Measurements from ENCODE around the gene KRTAP10-2. TPM values are rescaled to one million over a fixed set of nuclear protein-coding genes. Genes with fewer than 3 reads are reported as not detected.
"Not testable (repeated sequence)": the region's sequence is repeated elsewhere in the genome, so short reads cannot be mapped to it uniquely, and the experiment has no call there.

KRTAP10-2 gene
- total RNA-seq, 1 donor from 2014 or later: not detected

DNA sequence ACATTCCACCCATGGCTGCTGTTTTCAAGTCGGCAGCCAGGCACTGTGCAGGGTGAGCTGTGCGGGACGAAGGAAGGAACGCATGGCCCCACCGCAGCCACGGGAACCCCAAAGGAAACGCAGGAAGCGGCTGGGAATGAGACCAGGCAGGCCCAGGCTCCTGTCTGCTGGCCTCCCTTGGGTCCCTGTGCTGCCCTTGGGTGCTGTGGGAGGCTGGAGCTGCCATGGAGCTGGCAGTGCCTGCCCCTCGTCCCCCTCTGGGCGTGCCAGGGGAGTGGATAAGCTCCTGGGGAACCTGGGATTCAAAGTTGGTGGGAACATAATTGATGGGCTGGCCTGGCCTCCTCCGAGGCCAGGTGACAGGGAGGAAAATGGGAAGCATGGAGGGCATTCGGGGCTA, 17.0 kb upstream of the KRTAP10-2 start:
- DNase-seq (ENCODE audit: low read depth in 2 of 2): no peak

DNA sequence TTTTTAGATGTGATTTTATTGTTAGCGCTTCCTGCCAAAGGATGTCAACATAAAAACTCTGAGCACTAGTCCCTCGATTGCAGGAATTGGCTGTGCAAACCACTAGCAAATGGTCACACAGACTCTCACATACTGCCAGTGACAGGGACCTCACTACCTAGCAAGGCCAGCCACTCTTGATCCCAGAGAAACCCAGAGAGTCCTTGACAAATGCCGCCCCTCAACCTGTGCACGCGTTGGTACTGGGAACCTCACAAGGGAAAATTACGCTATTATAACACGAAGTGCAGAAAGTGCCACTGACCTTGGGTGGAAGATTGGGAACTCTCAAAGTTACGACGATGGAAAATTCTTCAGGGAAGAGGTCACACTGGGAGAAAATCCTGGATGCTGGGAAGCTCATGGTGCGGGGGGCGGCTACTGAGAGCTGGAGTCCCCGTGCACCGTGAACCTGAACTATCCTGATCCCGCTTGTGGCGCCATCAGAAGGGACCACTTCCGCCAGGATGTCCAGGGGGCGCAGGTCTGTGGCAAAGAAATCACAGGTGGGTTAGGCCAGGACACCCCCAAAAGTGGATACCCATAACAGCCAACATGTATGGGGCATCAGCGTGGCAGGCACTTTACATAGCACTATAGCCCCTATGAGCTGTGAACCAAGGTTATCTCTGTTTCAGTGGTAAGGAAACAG, 16.3 kb upstream of the KRTAP10-2 start:
- no peak for DNase-seq (ENCODE audit: low read depth in 2 of 2)

DNA sequence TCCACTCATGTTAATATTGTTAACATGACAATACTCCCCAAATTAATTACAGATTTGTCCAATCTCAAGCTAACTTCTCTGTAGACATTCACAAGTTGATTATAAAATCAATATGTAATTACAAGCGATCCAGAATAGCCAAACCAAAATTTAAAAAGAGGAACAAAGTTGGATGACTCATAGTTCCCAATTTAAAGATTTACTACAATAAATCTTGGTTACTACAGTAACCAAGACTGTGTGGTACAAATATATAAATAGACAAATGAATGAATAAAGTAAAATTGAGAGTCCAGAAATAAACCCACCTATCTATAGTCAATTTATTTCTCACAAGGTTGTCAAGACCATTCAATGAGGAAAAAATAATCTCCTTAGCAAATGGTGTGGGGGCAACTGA, 15.1 kb upstream of the KRTAP10-2 start:
- DNase-seq (ENCODE audit: low read depth in 2 of 2): no peak

DNA sequence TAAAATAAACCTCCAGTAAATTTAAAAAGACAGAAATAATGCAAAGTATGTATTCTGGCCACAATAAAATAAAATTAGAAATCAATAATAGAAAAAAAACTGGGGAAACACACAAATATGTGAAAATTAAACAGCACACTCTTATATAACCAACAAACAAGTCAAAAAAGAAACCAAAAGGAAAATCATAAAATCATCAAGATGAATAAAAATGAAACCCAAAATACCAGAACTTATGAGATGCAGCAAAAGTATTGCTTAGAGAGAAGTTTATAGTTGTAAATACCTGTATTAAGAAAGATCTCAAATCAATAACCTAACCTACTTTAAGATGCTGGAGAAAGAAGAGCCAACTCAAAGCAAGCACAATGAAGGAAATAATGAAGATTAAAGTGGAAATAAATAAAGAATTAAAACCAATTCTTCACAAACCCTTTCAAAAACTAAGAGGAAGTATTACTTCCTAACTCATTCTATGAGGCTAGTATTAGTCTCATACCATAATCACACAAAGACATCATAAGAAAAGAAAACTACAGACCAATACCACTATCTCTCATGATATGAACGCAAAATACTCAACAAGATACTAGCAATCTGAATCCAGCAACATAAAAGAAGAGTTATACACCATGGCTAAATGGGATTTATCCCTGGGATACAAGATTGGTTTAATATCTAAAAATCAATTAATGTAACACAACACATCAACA, 13.7 kb upstream of the KRTAP10-2 start:
- DNase-seq (ENCODE audit: low read depth in 2 of 2): no peak

DNA sequence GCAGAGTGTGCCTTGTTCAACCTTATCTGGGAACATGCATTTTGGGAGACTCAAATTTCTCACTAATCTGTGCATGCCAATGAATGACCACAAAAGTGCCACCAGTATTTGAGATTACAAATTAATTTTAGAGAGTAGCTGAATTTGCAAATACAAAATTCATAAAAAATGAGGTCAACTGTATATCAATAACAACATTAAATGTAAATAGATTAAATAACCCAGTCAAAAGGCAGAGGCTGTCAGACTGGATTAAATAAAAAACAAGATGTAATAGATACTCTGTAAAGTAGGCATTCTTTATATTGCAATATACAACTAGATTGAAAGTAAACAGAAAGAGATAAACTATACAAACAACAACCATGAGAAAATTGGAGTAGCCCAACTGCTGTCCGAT, 12.8 kb upstream of the KRTAP10-2 start:
- DNase-seq (ENCODE audit: low read depth in 2 of 2): no peak

DNA sequence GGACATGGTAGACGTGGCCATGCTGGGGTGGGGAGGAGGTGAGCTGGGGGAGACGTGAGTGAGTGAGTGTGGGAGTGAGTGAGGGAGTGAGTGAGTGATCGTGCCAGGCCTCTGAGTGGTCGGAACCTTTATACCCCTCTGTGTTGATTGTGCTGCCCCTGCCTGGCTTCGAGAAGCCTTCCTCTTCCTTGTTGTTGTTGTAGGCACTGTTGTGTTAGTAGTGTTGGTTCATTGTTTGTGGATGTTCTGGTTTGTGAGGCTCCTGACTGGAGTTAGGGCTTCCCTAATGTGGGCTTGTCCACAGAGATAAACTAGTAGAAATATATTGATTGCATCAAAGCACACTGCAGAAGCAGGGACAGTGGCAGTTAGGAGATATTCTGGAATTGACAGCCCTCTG, 7.4 kb upstream of the KRTAP10-2 start, which contains the start of gene KRTAP10-3:
KRTAP10-3 (minus strand) TSS at position 101 of the 400 bp plus-strand sequence; CDS start at position 21, 80 bp downstream.
- DNase-seq (ENCODE audit: low read depth in 2 of 2): no peak

DNA sequence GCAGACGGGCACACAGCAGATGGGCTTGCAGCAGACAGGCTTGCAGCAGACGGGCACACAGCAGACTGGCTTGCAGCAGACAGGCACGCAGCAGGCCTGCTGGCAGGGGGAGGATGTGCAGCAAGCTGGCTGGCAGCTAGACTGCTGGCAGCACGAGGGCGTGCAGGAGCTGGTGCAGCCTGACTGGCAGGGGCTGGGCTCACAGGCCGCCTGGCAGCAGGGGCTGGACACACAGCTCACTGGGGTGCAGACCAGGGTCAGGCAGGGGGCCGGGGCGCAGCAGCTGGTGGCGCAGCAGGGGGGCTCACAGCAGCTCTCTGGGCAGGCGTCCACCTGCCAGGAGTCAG, 7.0 kb upstream of the KRTAP10-2 start:
- not testable (repeated sequence) for DNase-seq (ENCODE audit: low read depth in 2 of 2)

DNA sequence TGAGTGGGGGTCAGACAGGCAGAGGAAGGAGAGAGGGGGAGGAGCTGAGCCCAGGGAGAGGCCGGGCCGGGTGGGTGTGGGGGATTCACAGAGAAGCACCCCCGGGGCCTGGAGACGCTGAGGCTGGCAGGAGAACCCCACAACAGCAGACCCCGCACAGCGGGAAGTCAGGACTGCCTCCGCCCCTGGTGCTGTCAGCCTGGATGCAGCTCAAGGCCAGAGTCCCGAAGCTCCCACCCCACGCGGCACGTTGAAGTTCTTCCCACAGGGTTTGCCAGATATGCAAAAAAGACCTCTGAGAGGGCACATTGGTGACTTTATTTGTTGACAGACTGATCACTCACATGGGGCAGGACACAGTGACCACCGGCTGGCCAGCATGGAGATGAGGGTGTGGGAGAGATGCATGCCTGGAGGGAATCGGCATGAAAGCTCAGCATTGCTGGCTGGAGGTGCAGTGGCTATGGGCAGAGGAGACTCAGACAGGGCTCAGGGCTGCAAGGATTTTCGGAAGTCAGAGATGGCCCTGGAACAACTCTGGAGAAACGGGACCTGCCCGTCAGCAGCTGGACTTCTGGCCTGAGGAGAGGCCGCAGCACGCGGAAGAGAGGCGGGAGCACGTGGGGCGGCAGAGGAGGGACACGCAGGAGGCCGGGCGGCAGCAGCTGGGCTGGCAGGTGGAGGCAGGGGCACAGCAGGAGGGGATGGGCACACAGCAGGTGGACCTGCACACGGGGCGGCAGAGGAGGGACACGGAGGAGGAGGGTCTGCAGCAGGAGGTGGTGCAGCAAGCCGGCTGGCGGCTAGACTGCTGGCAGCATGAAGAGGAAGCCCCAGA, 6.4 kb upstream of the KRTAP10-2 start:
- no peak for DNase-seq (ENCODE audit: low read depth in 2 of 2)

DNA sequence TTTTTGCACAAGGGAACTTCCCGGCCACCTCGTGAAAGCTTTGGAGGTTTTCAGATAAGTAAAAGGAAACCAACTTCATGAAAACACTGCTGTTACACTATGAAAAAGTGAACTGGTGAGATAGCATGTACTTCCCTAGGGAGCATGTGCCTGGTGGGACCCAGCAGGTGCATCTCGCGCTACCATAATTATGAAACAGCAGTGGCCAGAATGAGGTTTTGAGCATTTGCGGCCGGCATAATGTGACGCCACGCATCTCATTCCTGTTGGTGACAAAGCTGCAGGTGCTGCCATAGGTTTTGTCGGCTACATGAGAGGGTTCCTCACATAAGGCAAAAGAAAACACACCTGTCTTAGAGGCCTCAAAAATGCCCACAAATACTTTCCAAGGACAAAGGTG, 5.6 kb upstream of the KRTAP10-2 start:
- DNase-seq (ENCODE audit: low read depth in 2 of 2): no peak

DNA sequence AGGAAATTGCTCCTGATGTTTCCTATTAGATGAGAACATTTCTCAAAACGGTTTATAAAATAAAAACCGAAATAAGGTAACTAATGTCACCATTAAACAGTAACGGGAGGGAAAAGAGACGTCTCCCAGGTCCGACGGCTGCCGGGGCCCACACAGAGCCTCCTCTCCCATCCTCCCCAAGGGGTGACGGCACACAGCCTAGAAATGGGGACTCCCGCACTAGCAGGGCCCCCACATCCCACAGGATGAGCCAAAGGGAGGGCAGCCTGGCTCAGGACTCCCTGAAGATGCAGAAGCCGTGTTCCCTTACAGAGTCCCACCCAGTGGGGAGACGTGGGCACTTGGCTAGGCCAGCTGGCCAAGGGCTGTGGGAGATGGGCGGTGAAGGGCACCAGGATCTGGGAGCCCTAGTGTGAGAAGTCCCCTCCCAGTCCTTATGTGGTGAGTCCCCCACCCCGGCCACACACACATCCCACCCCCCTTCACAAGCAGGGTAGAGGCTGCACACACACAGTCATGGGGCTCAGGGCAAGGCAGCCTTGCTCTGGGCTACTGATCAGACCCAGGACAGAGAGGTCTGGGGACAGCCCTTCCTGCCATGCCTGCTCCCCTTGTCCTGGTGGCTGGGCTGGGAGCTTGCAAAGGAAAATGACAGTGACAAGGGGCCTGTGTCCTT, 4.0 kb upstream of the KRTAP10-2 start:
- no peak for DNase-seq (ENCODE audit: low read depth in 2 of 2)

DNA sequence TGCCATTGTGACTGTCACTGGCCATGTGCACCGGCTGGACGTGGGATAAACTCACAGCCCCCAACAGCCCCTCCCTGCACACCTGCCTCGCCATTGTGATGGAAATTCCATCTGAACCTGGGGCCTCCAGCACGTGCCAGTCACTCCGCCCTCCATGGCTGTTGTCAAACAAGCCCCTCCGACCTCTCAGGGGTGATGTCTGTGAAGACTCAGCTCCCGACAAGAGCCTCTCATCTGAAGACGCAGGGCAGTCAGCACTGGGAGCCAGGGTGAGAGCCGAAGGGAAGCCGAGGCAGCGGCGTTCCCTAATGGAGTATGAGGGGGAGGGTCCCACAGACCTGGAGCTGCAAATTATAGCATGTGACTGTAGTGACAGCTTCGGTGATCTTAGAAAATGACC, 1.4 kb upstream of the KRTAP10-2 start:
- DNase-seq (ENCODE audit: low read depth in 2 of 2): no peak

DNA sequence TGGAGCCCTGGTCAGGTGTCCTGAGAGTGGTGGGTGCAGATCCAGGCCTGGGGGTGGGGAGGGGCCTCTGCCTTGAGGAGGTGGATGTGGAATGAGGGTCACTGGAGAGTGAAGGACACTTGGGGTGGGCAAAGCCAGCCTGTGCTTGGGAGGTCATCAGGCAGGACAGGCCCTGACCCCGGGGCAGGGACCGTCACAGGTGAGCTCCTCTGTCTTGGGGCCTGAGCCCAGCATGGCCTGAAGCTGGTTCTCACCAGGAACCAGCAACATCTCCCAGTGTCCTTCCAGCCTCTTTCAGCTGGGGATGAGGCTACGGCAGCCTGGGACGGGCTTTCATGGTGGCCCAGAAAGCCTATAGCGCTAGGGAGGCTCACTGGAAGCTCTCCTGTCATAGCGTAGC, 831 bp upstream of the KRTAP10-2 start:
- DNase-seq (ENCODE audit: low read depth in 2 of 2): no peak

DNA sequence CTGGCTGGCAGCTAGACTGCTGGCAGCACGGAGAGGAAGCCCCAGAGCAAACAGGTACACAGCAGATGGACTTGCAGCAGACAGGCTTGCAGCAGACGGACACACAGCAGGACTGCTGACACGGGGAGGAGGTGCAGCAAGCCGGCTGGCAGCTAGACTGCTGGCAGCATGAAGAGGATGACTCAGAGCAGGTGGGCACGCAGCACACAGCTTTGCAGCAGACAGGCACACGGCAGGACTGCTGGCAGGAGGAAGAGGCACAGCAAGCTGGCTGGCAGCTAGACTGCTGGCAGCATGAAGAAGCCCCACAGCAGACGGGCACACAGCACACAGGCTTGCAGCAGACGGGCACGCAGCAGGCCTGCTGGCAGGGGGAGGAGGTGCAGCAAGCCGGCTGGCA, 498 bp downstream of the KRTAP10-2 start:
- no peak for DNase-seq (ENCODE audit: low read depth in 2 of 2)

DNA sequence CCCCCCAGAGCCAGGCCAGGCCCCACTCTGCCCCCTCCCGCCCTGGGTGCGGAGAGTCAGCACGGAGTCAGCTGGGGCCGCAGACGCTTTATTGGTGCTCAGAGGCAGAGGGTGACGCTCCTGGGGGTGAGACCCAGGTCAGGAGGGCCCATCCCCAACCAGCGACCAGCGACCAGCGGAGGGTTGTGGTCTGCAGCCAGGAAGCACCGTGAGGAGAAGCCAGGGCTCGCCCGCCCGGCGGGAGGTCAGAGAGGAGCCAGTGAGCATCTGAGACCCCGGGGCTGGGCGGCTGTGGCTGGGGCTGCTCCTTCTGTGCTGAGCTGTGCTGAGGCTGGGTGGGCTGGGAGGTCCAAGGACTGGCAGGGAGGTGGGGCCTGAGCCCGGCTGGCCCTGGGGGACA, 1.0 kb downstream of the KRTAP10-2 start:
- DNase-seq (ENCODE audit: low read depth in 2 of 2): not testable (repeated sequence)

DNA sequence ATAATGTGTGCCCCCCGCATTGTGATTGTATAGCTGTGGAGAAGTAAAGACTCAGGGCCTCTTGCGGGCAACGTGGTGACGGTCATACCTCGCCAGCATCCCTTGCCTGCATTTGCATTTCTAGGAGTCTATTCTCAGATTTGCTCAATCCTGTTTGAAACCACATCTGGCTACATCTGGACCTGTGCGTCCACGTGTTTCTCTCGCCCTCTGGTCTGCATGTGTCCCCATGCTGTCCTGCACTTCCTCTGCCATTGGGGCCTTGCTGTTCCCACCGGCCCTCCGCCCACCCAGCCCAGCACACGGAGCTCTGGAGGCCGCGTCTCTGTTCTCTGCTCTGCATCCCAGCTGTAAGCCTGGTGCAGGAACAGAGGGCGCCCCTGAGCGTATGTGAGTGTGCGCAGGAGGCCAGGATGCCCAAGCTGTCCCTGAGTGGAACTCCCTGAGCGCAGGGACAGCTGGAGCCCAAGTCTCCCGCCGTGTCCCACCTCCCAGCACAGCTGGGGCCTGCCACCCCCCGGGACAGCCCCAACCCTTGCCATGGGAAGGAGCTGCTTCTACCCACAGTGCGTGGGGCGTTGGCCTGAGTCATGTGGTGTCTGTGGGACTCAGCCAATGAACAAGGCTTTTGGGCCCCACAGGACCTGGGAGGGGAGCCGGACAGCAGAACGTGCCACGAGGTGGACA, 1.6 kb downstream of the KRTAP10-2 start:
- DNase-seq (ENCODE audit: low read depth in 2 of 2): no peak

DNA sequence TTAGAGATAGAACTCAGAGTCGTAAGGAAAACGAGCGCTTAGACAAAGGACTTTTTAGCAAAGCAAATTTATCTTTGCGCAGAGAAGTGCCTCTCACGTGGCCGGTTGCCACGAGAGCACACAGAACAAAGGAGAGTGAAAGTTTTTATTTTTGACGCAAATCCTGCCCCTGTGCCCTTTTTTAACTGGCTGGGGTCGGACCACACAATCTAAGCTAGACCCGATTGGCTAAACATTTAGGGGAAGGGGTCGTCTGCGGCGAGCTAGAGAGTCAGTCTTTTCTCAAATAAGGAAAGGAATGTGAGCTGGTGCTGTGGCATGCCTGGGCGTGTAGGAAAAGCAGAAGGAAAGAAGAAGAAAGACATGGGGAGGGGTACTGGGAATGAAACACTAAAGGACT, 2.4 kb downstream of the KRTAP10-2 start:
- DNase-seq (ENCODE audit: low read depth in 2 of 2): no peak

DNA sequence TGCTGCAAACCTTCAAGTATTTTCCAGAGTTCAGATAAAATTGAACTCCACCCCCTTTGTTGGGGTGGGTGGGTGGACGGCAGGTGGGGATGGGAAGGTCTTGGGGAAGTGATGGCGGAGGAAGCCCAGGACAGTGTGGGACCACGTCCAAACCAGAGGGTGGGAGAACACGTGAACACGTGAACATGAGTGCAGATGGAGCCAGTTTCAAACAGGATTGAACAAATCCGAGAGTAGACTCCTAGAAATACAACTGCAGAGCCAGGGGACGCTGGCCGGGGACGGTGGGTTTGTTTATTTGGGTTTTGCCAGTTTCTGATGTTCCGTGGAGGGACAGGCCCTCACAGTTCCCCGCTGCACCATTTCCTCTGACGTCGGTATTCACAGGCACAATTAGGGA, 2.9 kb downstream of the KRTAP10-2 start:
- no peak for DNase-seq (ENCODE audit: low read depth in 2 of 2)

DNA sequence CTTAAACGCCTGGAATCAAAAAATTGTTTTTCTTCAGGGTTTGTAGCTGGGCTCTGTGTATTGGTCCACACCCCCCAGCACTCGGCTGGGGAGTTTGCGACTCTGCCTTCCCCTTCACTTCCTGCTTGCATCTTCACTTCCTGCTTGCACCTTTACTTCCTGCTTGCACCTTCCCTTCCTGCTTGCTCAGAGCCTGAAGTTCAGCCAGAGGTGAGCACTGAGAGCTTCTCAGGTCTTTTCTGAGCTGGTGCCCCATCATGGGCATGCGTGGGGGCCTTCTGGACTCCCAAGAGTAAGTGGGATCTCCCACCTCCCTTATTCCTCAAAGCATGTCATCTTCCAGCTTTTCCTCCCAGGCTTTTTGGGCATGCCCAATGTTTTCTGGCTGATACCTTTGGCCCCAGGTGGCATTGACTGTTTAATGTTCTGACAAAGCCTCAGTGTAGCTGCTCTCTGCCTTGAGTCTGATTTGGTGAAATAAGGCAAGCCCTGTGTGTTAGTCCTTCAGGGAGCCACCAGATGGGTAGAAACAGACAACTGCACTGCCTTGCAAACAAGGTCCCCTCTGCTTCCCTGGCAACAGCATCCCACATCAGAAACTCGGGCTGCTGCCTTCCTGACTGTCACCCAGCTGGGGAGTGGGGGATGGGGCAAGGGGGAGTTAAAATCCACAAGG, 3.5 kb downstream of the KRTAP10-2 start:
- no peak for DNase-seq (ENCODE audit: low read depth in 2 of 2)

DNA sequence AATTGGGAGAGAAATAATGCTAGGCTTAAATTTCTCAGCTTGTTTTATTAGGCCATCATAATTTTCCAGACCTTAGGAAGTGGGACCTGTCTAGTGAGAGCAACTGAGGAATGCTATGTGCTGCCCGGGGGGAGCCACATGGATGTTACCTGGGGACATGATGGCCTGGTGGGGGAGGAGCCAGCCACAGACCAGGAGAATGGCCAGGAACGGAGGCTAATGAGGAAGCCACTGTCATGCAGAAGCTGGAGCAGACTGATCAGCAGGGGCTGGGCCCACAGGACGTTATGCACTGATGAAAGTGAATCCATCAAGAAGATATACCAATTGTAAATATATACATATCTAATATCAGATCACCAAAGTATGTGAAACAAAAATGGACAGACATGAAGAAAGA, 6.7 kb downstream of the KRTAP10-2 start:
- no peak for DNase-seq (ENCODE audit: low read depth in 2 of 2)

DNA sequence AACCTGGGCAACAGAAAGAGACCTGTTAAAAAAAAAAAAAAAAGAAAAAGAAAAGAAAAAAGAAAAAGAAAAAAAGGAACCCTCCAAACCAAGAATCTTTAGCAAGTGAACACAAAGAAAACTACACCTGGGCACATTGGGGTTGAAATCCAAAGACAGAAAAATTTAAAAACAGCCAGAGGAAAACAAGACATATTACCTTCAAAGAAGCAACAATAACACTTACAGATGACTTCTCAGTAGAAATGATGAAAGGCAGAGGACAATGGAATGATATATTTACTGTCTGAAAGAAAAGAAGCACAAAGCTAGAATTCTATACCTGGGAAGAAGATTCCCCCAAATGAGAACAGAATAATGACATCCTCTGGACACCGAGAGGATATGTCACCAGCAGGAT, 8.6 kb downstream of the KRTAP10-2 start:
- DNase-seq (ENCODE audit: low read depth in 2 of 2): no peak

All from dermis microvascular lymphatic vessel endothelial cell (primary cell).